Breast epithelium (tissue), 4 donors: ENCODE results near the gene TMEM233. TPM values are rescaled to one million over a fixed set of nuclear protein-coding genes. Genes with fewer than 3 reads are reported as not detected.
"Not testable (repeated sequence)": the region's sequence is repeated elsewhere in the genome, so short reads cannot be mapped to it uniquely, and the experiment has no call there.

Experiments used
- DNase-seq, 2 donors: peaks; one replicate each; pipeline ENCODE4 v3.0.0-alpha.2; 2019; ENCODE audit warnings: low spot score in 2 of 2
- H3K27ac ChIP-seq, 2 donors: fragments of 200-600 bp; sonication (generic) in 1 of 2; one replicate each; pipeline ENCODE4 v1.5.1; 2016 to 2019; ENCODE audit warnings: mild to moderate bottlenecking in 1 of 2
- H3K27me3 ChIP-seq, 2 donors: fragments of 200-600 bp; sonication (generic) in 1 of 2; one replicate each; pipeline versions ENCODE4 v1.5.1 to v1.6.0; 2017 to 2019; ENCODE audit warnings: control low read depth in 1 of 2, mild to moderate bottlenecking in 1 of 2
- H3K36me3 ChIP-seq: fragments of 200-600 bp; one replicate; pipeline ENCODE4 v1.5.1; 2019
- H3K4me1 ChIP-seq, 2 donors: fragments of 200-600 bp; sonication (generic); one replicate each; pipeline ENCODE4 v1.5.1; 2016 to 2019; ENCODE audit warnings: control low read depth in 1 of 2
- H3K4me3 ChIP-seq, 3 donors: fragments of 200-600 bp; sonication (generic); 1 replicate in 2 of 3; 2 replicates in 1 of 3; pipeline ENCODE4 v1.5.1; 2016 to 2019; ENCODE audit warnings: mild to moderate bottlenecking in 3 of 3, moderate library complexity in 2 of 3
- H3K9me3 ChIP-seq, 2 donors: fragments of 200-600 bp; sonication (generic) in 1 of 2; one replicate each; pipeline ENCODE4 v1.5.1; 2016 to 2019; ENCODE audit warnings: control low read depth in 1 of 2
- POLR2A ChIP-seq: fragments of 450-650 bp; IDR thresholded peaks from one replicate; pipeline ENCODE4 v1.6.1; 2016; ENCODE audit warnings: antibody characterized with exemption, mild to moderate bottlenecking, moderate library complexity
- POLR2AphosphoS5 ChIP-seq, 3 donors: sonication (generic); formaldehyde crosslinking; IDR thresholded peaks; one replicate each; pipeline ENCODE4 v1.6.1; 2017; ENCODE audit warnings: antibody characterized with exemption in 3 of 3
- intact Hi-C: fragments of 100-400 bp; cut with DNase I; formaldehyde crosslinking; loops from one replicate; pipeline ENCODE4 v1.15.1; 2023; ENCODE audit warnings: low total_unique reads
- total RNA-seq, 3 donors: library from RNA; depleted of rRNA; stranded (reverse); fragments of >200 nt; gene quantifications; one replicate each; pipeline ENCODE4 v1.1.0, GENCODE V29; 2016
- TF ChIP-seq, protein P1 (sequence below), 3 donors: fragments of 450-650 bp; IDR thresholded peaks; one replicate each; pipeline ENCODE4 v1.5.1; 2016 to 2017; ENCODE audit warnings: antibody characterized with exemption in 3 of 3, mild to moderate bottlenecking in 3 of 3, moderate library complexity in 3 of 3

Gene TMEM233
- total RNA-seq, 3 donors from 2014 or later, result 0.48 TPM; not detected in 2

DNA sequence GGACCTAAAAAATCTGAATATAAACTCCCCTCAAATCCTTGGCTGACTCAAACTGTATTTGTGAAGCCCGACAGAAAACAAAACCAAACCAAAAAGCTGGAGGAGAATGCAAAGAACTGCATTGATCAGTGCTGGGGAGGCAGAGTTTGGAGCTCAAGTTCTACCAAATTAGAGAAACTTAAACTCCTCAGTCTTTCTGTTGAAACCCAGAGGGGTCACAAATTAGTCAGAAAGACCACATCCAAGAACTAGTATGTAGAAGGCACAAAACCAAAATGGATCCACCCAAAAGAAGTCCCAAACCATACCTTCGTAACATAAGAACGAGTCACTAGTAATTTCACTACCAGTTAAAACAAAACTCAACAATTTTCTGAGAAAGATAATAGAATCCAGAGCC, 59.1 kb downstream of the TMEM233 start:
- Histone ChIP-seq H3K36me3 (no peaks in the 10 kb centered on the region), H3K4me1 (no peaks in the 10 kb centered on the region), H3K9me3 (peaks cover 9 to 17% of the 10 kb centered on the region in 2 donors), H3K27me3 (no peaks in the 10 kb centered on the region), H3K4me3 (no peak overlapping the region), H3K27ac (no peak overlapping the region)
- TF ChIP-seq POLR2A (no peak), POLR2AphosphoS5 (IDR thresholded peaks at IDR 0.05) (no peak)
- TF ChIP-seq, protein P1, sequence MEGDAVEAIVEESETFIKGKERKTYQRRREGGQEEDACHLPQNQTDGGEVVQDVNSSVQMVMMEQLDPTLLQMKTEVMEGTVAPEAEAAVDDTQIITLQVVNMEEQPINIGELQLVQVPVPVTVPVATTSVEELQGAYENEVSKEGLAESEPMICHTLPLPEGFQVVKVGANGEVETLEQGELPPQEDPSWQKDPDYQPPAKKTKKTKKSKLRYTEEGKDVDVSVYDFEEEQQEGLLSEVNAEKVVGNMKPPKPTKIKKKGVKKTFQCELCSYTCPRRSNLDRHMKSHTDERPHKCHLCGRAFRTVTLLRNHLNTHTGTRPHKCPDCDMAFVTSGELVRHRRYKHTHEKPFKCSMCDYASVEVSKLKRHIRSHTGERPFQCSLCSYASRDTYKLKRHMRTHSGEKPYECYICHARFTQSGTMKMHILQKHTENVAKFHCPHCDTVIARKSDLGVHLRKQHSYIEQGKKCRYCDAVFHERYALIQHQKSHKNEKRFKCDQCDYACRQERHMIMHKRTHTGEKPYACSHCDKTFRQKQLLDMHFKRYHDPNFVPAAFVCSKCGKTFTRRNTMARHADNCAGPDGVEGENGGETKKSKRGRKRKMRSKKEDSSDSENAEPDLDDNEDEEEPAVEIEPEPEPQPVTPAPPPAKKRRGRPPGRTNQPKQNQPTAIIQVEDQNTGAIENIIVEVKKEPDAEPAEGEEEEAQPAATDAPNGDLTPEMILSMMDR (IDR thresholded peaks at IDR 0.05), result no peak
- DNase-seq, result no peak
- intact Hi-C loops, result no loop called here

DNA sequence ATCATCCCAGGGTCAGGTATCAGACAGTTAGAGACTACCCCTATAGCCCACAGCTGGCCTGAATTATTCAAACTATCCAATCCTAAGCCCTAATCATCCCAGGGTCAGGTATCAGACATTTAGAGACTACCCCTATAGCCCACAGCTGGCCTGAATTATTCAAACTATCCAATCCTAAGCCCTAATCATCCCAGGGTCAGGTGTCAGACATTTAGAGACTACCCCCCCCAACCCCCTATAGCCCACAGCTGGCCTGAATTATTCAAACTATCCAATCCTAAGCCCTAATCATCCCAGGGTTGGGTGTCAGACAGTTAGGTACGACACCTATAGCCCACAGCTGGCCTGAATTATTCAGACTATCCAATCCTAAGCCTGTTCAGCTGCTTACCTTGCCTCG, 63.4 kb downstream of the TMEM233 start:
- intact Hi-C loops, H3K27me3 ChIP-seq, H3K4me3 ChIP-seq, H3K27ac ChIP-seq, H3K36me3 ChIP-seq, H3K4me1 ChIP-seq, DNase-seq: not testable (repeated sequence)
- peaks cover 9 to 17% of the 10 kb centered on the region in 2 donors for H3K9me3 ChIP-seq

DNA sequence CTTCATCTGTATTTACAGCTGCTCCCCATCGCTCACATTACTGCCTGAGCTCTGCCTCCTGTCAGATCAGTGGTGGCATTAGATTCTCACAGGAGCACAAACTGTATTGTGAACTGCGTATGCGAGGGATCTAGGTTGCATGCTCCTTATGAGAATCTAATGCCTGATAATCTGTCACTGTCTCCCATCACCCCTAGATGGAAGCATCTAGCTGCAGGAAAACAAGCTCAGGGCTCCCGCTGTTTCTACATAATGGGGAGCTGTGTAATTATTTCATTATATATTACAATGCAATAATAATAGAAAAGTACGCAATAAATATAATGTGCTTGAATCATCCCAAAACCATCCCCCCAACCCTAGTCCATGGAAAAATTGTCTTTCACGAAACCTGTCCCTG, 64.6 kb downstream of the TMEM233 start:
- H3K4me1 ChIP-seq, H3K36me3 ChIP-seq, intact Hi-C loops, H3K4me3 ChIP-seq, H3K27ac ChIP-seq, DNase-seq, H3K9me3 ChIP-seq, H3K27me3 ChIP-seq: not testable (repeated sequence)

DNA sequence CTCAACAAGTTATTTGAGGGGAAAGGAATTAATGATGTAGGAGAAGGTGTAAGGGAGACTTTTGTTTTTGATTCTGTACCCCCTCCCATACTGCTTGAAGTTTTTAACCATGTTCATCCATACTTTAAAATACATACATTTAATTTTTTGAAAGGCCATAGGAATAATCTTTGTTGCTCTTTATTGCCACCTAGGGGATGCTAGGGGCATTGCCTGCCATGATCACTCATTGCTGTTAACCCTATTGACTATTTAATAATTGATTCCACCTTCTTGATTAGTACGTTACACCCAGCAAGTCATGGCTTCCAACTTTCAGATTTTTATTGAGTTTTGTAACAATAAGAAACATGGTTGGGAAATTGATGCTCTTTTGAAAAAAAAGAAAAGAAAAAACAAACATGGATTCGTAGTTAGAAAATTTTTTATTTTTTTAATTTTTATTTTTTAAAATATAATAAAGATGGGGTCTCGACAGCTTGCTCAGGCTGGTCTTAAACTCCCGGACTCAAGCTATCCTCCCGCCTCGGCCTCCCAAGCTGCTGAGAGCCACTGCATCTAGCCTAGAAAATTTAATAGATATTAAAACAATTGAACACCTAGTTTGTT, 65.8 kb downstream of the TMEM233 start:
- no peak overlapping the region for H3K4me3 ChIP-seq
- H3K27ac ChIP-seq, result no peak overlapping the region
- H3K27me3 ChIP-seq, result no peaks in the 10 kb centered on the region
- H3K4me1 ChIP-seq, result no peaks in the 10 kb centered on the region
- intact Hi-C loops, result no loop called here
- H3K9me3 ChIP-seq, result no peaks in the 10 kb centered on the region
- no peak for TF ChIP-seq POLR2AphosphoS5 (IDR thresholded peaks at IDR 0.05)
- TF ChIP-seq, protein P1 (IDR thresholded peaks at IDR 0.05), result peak; percentile 30 to 60 (median 58)
- DNase-seq, result no peak
- H3K36me3 ChIP-seq, result no peaks in the 10 kb centered on the region

DNA sequence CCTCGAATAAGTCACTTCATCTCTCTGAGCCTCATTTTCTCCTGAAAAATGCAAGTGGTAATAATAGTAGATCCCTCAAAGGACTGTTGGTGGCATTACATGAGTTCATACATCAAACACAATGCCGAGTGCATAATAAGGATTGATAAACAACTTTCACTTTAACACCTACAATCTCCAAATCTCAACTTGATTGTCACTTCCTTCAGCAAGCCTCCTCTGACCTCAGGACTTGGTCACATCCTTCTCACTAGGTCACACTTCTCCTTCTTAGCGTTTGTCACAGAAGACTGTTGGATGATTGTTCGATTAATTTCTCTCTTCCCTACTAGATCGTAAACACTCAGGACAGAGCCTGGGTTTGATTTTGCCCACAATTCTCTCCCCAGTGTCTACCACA, 66.5 kb downstream of the TMEM233 start:
- H3K4me1 ChIP-seq, result no peaks in the 10 kb centered on the region
- H3K9me3 ChIP-seq, result no peaks in the 10 kb centered on the region
- no peaks in the 10 kb centered on the region for H3K36me3 ChIP-seq
- DNase-seq, result no peak
- TF ChIP-seq POLR2AphosphoS5 (IDR thresholded peaks at IDR 0.05), result no peak
- TF ChIP-seq POLR2A, result no peak
- TF ChIP-seq, protein P1 (IDR thresholded peaks at IDR 0.05), result no peak
- intact Hi-C loops, result no loop called here
- no peak overlapping the region for H3K4me3 ChIP-seq
- H3K27me3 ChIP-seq, result no peaks in the 10 kb centered on the region
- H3K27ac ChIP-seq, result no peak overlapping the region

DNA sequence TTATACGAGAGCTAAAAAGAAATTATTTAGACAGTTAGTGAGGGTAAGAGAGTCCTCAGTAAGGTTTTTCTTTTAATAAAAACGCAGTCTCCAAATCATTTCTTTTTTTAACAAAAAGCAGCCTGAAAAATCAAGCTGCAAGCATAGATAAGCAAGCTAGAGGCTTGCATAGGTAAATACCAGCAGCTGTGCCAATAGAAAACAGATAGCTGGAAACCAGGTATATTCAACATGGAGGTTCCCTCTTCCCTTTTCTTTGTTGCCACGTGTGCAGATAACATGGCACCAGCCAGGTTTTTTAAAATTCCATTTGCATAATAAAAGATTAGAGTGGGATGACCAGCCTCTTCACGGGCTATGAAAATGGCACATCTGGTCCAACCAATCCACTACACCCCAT, 68.3 kb downstream of the TMEM233 start:
- intact Hi-C loops, result no loop called here
- Histone ChIP-seq H3K36me3 (no peaks in the 10 kb centered on the region), H3K4me3 (no peak overlapping the region), H3K4me1 (no peaks in the 10 kb centered on the region), H3K9me3 (no peaks in the 10 kb centered on the region), H3K27me3 (no peaks in the 10 kb centered on the region), H3K27ac (no peak overlapping the region)
- TF ChIP-seq POLR2AphosphoS5 (IDR thresholded peaks at IDR 0.05) (no peak), POLR2A (no peak)
- no peak for DNase-seq

DNA sequence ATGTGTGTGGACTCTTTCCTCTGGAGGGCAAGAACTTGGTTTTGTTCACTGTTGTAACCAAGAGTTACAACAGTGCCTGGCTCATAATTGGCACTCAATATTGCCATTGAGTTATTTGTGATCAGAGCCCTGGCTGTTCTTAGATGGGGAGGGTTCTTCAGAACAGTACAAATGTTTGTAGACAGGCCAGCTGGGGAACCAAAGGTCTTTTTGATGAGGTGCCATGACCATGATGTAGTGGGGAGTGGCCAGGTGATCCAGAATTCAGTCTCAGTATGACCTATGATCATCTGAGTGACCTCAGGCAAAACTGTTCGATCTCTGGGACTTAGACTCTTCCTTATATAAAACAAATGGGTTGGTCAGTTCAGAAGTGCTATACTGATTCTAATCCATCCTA, 71.1 kb downstream of the TMEM233 start:
- TF ChIP-seq POLR2AphosphoS5 (IDR thresholded peaks at IDR 0.05), result no peak
- TF ChIP-seq POLR2A, result no peak
- TF ChIP-seq, protein P1 (IDR thresholded peaks at IDR 0.05), result no peak

More for the DNA sequence above, 71.1 kb downstream of the TMEM233 start:
- DNase-seq, result no peak
- no peak overlapping the region for H3K27ac ChIP-seq
- no peak overlapping the region for H3K4me3 ChIP-seq
- H3K9me3 ChIP-seq, result no peaks in the 10 kb centered on the region
- peaks cover 0 to 3% of the 10 kb centered on the region in 2 donors for H3K4me1 ChIP-seq
- intact Hi-C loops, result no loop called here
- H3K36me3 ChIP-seq, result no peaks in the 10 kb centered on the region
- no peaks in the 10 kb centered on the region for H3K27me3 ChIP-seq
